A549 treated with AZD9567 at 1 μM for 4 hours (cell line): ENCODE results near the gene YTHDC2. TPM values are rescaled to one million over a fixed set of nuclear protein-coding genes. Genes with fewer than 3 reads are reported as not detected.

Source experiments
- total RNA-seq: library from RNA; stranded (reverse); fragments of 200-300 nt; extraction: Qiagen RNA extraction; gene quantifications from 5 replicates; pipeline ENCODE4 v1.2.3, GENCODE V29; 2022; ENCODE audit not compliant: insufficient read depth

YTHDC2 gene
- 4.8 to 7.4 TPM (median 6.9 TPM) in 5 replicates for total RNA-seq

GRCh38 chr5:113513384-113514288, at the start of gene YTHDC2:
TSS of gene YTHDC2 (plus strand) at chr5:113513694. CDS start at chr5:113513896, 202 bp downstream.

DNA sequence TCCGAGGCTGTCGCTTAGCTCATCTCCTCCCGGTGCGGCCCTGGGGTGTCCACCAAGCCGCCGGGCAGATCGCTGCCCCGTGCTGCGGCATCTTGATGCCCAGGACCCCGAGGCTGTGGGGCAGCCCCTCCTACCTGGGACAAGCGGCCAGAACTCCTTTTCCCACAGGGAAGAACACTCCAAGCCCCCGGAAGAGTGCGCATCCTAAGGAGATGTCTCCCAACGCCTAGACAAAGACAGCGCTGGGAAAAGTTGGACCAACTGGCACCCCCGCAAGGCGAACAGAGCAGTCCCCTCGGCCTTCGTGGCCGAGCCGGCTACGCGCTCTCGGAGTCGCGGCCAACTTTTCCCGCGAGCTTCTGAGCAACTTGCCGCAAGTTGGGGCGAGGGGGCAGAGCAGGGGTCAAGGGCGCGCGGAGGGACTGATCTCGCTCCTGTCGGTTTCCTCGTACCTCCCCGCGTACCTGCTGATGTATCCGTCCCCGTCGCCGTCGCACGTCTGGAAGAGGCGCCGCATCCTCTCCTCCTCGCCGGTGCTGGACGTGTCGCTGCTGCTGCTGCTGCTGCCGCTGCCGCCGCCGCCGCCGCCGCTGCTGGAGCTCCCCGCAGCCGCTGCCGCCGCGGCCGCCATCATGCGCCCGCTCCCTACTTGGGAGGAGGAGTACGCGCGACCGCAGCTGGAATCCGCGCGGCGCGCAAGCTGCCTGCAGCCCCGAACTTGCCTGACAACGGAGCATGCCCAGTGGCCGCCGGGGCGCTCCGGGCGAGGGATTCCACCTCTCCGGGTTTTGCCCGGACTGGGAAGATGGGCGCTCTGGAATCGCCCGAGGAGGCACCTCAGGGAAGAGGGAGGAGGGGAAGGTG, 25.5 kb upstream of the YTHDC2 start, which contains the start of gene MCC:
Gene MCC (minus strand): TSS at position 673 of the 864 bp plus-strand sequence.

Other genes starting within 250 kb of the YTHDC2 start
- gene TSSK1B, start 78.7 kb upstream of the YTHDC2 start, total RNA-seq: not detected in 5 replicates
- 0.17 to 0.49 TPM (median 0.26 TPM) in 5 replicates for gene MCC, start 25.2 kb upstream of the YTHDC2 start, total RNA-seq